Stimulated activated CD4-positive, alpha-beta T cell treated with anti-CD3 and anti-CD28 coated beads, Interleukin-12 subunit alpha, Interleukin-12 subunit beta, amount 100 ng/mL, for 48 hours (primary cell): Measurements from ENCODE around the gene AGL.
"Not testable (repeated sequence)": the region's sequence is repeated elsewhere in the genome, so short reads cannot be mapped to it uniquely, and the experiment has no call there.

Experiments used
- DNase-seq, 3 donors: peaks; one replicate each; pipeline ENCODE4 v3.0.0-alpha.2; 2020; ENCODE audit warnings: low read depth in 2 of 3, low spot score in 1 of 3

Gene AGL

GRCh38 chr1:99850459-99851291 lies 514 bp downstream of the AGL start:
- DNase-seq, result no peak

DNA sequence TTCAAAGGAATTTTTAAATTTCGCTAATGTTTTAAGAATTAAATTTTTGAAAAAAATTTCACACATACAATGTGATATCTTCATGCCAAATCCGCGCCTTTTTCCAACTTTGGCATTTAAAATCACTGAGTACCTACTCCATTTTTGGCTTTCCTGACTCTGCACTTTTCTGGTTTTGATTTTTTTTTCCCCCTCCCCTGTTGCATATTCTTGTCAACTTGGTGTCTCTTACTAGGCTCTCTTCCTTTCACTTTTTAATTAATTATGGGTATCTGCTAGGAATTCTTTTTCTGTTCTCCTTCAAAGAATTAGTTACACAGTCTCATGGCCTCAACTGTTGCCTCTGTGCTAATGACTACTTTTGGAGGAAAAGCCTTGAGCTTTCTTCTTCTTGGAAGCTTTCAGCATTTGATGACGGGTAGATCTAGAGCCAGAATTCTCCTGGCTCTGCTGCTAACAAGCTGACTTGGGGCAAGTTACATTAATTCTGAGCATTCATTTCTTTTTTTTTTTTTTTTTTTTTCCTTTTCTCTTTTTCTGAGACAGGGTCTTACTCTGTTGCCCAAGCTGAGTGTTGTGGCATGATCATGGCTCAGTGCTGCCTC lies 1.8 kb downstream of the AGL start:
- no peak for DNase-seq

GRCh38 chr1:99852648-99853047 lies 2.5 kb downstream of the AGL start:
- no peak for DNase-seq

DNA sequence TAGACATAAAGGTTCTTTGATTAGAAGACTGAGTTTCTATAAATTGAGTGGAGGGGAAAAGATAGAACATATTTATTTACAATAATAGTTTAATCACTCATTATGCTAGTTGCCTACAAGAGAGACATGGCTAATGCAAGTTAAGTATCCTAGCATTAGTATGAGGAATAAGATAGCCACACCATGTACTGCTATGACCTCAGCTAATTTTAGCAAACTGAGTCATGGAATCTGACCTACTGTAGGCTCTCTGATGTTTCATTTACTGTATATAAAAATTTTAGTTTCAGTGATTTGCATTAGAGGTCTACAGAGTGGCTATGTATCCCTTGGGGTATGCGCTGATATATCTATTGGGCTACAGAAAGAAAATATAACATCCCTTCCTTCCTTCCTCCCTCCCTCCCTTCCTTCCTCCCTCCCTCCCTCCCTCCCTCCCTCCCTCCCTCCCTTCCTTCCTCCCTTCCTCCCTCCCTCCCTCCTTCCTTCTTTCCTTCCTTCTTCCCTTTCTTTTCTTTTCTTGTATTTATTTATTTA lies 5.8 kb downstream of the AGL start:
- DNase-seq, result no peak

- not testable (repeated sequence) for DNase-seq
Measured at GRCh38 chr1:99857041-99857440, 6.9 kb downstream of the AGL start.

GRCh38 chr1:99858286-99858685 lies 8.1 kb downstream of the AGL start:
- DNase-seq, result no peak

GRCh38 chr1:99858881-99859280 lies 8.7 kb downstream of the AGL start:
- DNase-seq, result no peak

GRCh38 chr1:99860703-99861102 lies 10.5 kb downstream of the AGL start:
- no peak for DNase-seq

DNA sequence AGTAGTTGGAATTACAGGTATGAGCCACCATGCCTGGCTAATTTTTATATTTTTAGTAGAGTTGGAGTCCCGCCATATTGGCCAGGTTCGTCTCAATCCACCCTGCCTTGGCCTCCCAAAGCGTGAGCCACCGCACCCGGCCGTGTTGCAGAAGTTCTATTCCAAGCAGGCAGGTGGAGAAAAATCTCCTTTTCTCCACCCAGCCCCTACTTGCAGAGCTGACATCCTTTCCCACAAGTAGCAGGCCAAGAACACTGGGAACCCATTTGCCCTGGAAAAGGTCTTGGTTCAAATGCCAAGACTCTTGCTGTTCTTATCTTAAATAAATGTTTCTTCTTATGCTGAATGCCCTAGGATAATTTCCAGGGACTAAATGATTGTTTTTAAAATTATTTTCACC lies 17.5 kb downstream of the AGL start:
- no peak for DNase-seq

- no peak for DNase-seq
Measured at GRCh38 chr1:99869304-99869703, 19.1 kb downstream of the AGL start.

GRCh38 chr1:99869723-99870122 lies 19.6 kb downstream of the AGL start:
- DNase-seq, result no peak

DNA sequence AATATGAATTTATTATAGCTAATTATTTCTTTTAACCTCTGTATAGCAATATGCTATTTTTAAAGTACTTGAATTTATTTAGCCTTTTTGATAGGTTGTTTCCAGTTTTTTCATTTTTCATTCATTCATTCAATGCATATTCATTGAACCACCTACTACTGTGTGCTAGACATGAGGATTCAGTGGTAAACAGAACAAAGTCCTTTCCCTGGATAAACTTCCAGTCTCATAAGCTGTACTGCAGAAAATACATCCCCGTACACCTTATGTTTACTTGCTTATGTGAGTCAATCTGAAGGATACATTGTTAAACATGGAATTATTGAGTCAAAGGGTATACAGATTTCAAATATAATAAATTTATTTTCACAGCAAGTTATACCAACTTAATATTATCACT lies 21.9 kb downstream of the AGL start:
- DNase-seq, result no peak

- no peak for DNase-seq
Measured at GRCh38 chr1:99877568-99877967, 27.4 kb downstream of the AGL start.

GRCh38 chr1:99886179-99886578 lies 36.0 kb downstream of the AGL start:
- DNase-seq, result no peak

- no peak for DNase-seq
Measured at GRCh38 chr1:99886841-99887240, 36.7 kb downstream of the AGL start.

- no peak for DNase-seq
Measured at GRCh38 chr1:99887890-99888289, 37.7 kb downstream of the AGL start.

DNA sequence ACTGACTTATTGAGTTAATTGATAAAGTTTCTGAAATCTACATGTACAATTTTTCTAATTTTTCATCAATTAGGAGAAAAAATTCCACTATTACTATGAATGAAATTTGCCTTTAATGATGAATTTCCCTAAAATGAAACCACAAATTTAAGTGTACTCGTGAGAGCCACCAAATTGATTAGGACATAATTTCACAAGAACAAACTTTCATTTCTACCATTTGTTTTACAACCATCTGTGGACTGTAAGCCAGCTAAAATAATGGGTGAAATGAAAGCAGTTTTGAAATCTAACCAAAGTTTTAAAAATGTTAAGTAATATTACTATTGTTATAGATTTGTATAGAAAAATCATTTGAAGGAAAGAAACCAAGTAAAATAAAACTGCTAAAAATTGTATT lies 41.8 kb downstream of the AGL start:
- no peak for DNase-seq

DNA sequence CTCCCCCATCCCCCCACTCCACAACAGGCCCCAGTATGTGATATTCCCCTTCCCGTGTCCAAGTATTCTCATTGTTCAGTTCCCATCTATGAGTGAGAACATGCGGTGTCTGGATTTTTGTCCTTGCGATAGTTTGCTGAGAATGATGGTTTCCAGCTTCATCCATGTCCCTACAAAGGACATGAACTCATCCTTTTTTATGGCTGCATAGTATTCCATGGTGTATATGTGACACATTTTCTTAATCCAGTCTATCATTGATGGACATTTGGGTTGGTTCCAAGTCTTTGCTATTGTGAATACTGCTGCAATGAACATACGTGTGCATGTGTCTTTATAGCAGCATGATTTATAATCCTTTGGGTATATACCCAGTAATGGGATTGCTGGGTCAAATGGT lies 53.1 kb downstream of the AGL start:
- DNase-seq, result not testable (repeated sequence)

- no peak for DNase-seq
Measured at GRCh38 chr1:99906535-99906934, 56.4 kb downstream of the AGL start.

- no peak for DNase-seq
Measured at GRCh38 chr1:99917214-99917613, 67.1 kb downstream of the AGL start.

DNA sequence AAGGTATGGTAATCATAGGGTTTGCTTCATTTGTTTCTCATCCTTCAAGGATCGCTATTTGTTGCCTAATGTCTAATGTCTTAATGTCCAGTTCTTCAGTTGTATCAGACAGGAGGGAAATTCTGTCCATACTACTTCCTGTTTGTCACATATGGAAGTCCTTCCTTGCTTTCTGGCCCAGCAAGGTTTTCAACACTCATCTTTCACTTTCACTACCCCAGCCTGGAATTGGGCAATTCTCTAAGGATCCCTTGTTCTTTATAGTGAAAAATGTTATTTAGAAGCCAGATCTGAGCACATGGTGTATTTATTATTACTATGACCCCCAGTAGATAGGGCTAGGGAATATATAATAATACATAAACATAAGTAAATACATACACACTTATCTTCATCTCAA lies 69.1 kb downstream of the AGL start:
- DNase-seq, result no peak

GRCh38 chr1:99934801-99935200 lies 84.6 kb downstream of the AGL start:
- DNase-seq, result no peak

DNA sequence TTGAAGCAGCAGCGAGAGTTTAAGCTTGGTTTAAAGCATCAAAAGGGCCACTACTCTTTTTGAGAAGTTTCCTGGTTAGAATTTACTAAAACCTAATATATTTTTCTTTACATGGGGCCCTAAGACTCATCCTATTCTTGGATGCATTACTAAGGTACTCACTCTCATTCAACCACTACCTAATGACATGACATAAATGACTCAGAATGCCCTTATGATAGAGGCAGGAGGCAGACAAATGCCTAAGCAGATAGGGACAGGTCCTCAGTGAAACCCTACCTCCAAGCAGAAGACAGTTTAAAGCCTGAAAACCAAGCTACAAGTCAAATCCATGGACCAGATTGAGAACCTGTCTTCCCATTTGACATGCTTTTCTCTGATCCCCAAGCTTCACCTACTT lies 85.4 kb downstream of the AGL start:
- DNase-seq, result no peak
